ENCODE data around the gene PDIA3. TPM values are rescaled to one million over a fixed set of nuclear protein-coding genes. Genes with fewer than 3 reads are reported as not detected.
"Not testable (repeated sequence)": the region's sequence is repeated elsewhere in the genome, so short reads cannot be mapped to it uniquely, and the experiment has no call there.

PDIA3 gene
- total RNA-seq: 100 to 1,000 TPM; 329 to 412 TPM
- long read RNA-seq, transcript PDIA3-201 (13 exons, 3,727 nt): major isoform, 692 of 744 reads
- long read RNA-seq, partial matches to known transcripts: 36 of 744 reads
- long read RNA-seq, other reads (novel, unspliced or antisense): 16 of 744 reads

- DNase-seq: peak; percentile 94 to 95
- intact Hi-C loops (cut with DNase I, micrococcal nuclease): not testable (repeated sequence)
- peak; percentile 95 for ATAC-seq
These were observed at the start of gene PDIA3 for GRCh38 chr15:43746245-43746902. Gene PDIA3, plus strand, starts transcription at chr15:43746438. Its CDS starts 102 bp downstream, at chr15:43746540.

GRCh38 chr15:43702174-43702573, 44.1 kb upstream of the PDIA3 start:
- no peak for DNase-seq
- intact Hi-C loops (cut with DNase I, micrococcal nuclease): no loop called here
- ATAC-seq: no peak

GRCh38 chr15:43702701-43703424, 43.4 kb upstream of the PDIA3 start:
- intact Hi-C loops (cut with DNase I, micrococcal nuclease): no loop called here
- ATAC-seq: no peak
- no peak for DNase-seq

GRCh38 chr15:43710431-43711131, 35.7 kb upstream of the PDIA3 start:
- intact Hi-C loops (cut with DNase I, micrococcal nuclease); DNase-seq; ATAC-seq: not testable (repeated sequence)

- DNase-seq (no peak), ATAC-seq (no peak)
- intact Hi-C loops (cut with DNase I, micrococcal nuclease): no loop called here
These were observed 23.1 kb upstream of the PDIA3 start for GRCh38 chr15:43723151-43723550.

GRCh38 chr15:43726306-43726705, 19.9 kb upstream of the PDIA3 start:
- ATAC-seq; intact Hi-C loops (cut with DNase I, micrococcal nuclease); DNase-seq: not testable (repeated sequence)

- DNase-seq; intact Hi-C loops (cut with DNase I, micrococcal nuclease); ATAC-seq: not testable (repeated sequence)
These were observed 18.0 kb upstream of the PDIA3 start for GRCh38 chr15:43728053-43728725.

GRCh38 chr15:43735416-43735815, 10.8 kb upstream of the PDIA3 start:
- intact Hi-C loops (cut with DNase I, micrococcal nuclease): no loop called here
- ATAC-seq (no peak), DNase-seq (no peak)

GRCh38 chr15:43746903-43747309, 668 bp downstream of the PDIA3 start:
- DNase-seq: peak in 1 of 2 donors; percentile 32
- ATAC-seq: peak; percentile 58

GRCh38 chr15:43748376-43748775, 2.1 kb downstream of the PDIA3 start:
- no peak for ATAC-seq
- DNase-seq: no peak
- intact Hi-C loops (cut with DNase I, micrococcal nuclease): no loop called here

More at GRCh38 chr15:43746903-43747309, 668 bp downstream of the PDIA3 start:
- intact Hi-C loops (cut with DNase I, micrococcal nuclease): not testable (repeated sequence)

GRCh38 chr15:43749690-43750345, 3.6 kb downstream of the PDIA3 start:
- intact Hi-C loops (cut with DNase I, micrococcal nuclease): no loop called here
- ATAC-seq: no peak
- DNase-seq: no peak

GRCh38 chr15:43751885-43752284, 5.6 kb downstream of the PDIA3 start:
- ATAC-seq: no peak
- DNase-seq: no peak
- intact Hi-C loops (cut with DNase I, micrococcal nuclease): no loop called here

GRCh38 chr15:43762824-43763223, 16.6 kb downstream of the PDIA3 start:
- ATAC-seq (no peak), DNase-seq (no peak)
- intact Hi-C loops (cut with DNase I, micrococcal nuclease): no loop called here

- DNase-seq (no peak), ATAC-seq (no peak)
- intact Hi-C loops (cut with DNase I, micrococcal nuclease): no loop called here
These were observed 17.7 kb downstream of the PDIA3 start for GRCh38 chr15:43763819-43764446.

GRCh38 chr15:43769584-43770228, 23.5 kb downstream of the PDIA3 start:
- DNase-seq (peak in 1 of 2 donors; percentile 74), ATAC-seq (peak; percentile 59)
- intact Hi-C loops (cut with DNase I, micrococcal nuclease): no loop called here

- DNase-seq: no peak
- intact Hi-C loops (cut with DNase I, micrococcal nuclease): no loop called here
- peak; percentile 4 for ATAC-seq
These were observed 25.6 kb downstream of the PDIA3 start for GRCh38 chr15:43771816-43772215.

- DNase-seq (no peak), ATAC-seq (no peak)
- intact Hi-C loops (cut with DNase I, micrococcal nuclease): no loop called here
These were observed 26.4 kb downstream of the PDIA3 start for GRCh38 chr15:43772624-43773023.

Data from left colon (tissue), 2 donors.